Measurements from ENCODE around the gene KRTCAP2.
"Not testable (repeated sequence)": the region's sequence is repeated elsewhere in the genome, so short reads cannot be mapped to it uniquely, and the experiment has no call there.

KRTCAP2 gene

DNA sequence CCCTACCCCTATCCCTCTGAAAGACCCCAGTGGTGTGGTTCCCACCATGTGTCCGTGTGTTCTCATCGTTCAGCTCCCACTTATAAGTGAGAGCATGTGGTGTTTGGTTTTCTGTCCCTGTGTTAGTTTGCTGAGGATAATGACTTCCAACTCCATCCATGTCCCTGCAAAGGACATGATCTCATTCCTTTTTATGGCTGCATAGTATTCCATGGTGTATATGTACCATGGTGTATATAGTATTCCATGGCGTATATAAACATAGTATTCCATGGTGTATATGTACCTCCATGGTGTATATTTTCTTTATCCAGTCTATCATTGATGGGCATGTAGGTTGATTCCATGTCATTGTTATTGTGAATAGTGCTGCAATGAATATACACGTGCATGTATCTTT is 9.3 kb downstream of the KRTCAP2 start:
- H3K9ac ChIP-seq (ENCODE audit: low read depth, low read length); H3K27ac ChIP-seq (ENCODE audit: low read depth, low read length); H3K27me3 ChIP-seq (ENCODE audit: control insufficient read depth, insufficient read depth, low read length); H3K4me3 ChIP-seq (ENCODE audit: low read depth, low read length); H3K9me3 ChIP-seq (ENCODE audit: control insufficient read depth, insufficient read depth, low read length); H3K36me3 ChIP-seq (ENCODE audit: control insufficient read depth, insufficient read depth, low read length): not testable (repeated sequence)
- H3K4me1 ChIP-seq (ENCODE audit: control insufficient read depth, insufficient read depth, low read length) = peaks cover 14% of the 10 kb centered on the region

DNA sequence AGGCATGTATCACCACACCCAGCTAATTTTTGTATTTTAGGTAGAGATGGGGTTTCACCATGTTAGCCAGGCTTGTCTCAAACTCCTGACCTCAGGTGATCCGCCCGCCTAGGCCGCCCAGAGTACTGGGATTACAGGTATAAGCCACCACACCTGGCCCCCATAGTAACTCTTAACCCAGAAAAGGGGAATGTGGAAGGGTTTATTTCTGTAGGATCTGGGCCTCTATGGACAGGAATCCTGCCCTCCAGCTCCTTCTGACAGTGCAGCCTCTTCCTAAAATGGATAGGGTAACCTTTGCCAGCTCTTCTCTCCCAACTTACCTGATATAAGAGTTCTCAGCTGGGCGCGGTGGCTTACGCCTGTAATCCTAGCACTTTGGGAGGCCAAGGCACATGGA is 10.5 kb downstream of the KRTCAP2 start:
- not testable (repeated sequence) for H3K27ac ChIP-seq (ENCODE audit: low read depth, low read length); H3K36me3 ChIP-seq (ENCODE audit: control insufficient read depth, insufficient read depth, low read length); H3K9me3 ChIP-seq (ENCODE audit: control insufficient read depth, insufficient read depth, low read length); H3K9ac ChIP-seq (ENCODE audit: low read depth, low read length); H3K27me3 ChIP-seq (ENCODE audit: control insufficient read depth, insufficient read depth, low read length); H3K4me3 ChIP-seq (ENCODE audit: low read depth, low read length)
- peaks cover 14% of the 10 kb centered on the region for H3K4me1 ChIP-seq (ENCODE audit: control insufficient read depth, insufficient read depth, low read length)

DNA sequence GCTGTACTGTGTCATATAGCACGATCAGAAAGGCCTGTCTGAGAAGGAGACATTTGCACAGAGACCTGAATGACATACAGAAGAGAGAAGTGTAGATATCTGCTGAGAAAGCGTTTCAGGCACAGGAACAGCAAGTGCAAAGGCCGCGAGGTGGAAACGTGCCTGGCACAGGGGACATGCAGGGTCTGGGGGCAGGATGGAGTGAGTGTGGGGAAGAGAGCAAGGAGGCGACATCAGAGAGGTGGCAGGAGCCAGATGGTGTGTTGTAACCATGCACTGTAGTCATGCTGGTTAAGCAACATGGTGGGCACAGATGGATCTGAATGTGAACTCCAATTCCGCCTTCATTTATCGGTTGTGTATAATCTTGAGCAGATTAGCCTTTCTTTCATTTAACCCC is 13.0 kb downstream of the KRTCAP2 start:
- Histone ChIP-seq H3K27ac (ENCODE audit: low read depth, low read length) (no peak overlapping the region), H3K36me3 (ENCODE audit: control insufficient read depth, insufficient read depth, low read length) (no peaks in the 10 kb centered on the region), H3K4me3 (ENCODE audit: low read depth, low read length) (no peak overlapping the region), H3K9me3 (ENCODE audit: control insufficient read depth, insufficient read depth, low read length) (no peaks in the 10 kb centered on the region), H3K4me1 (ENCODE audit: control insufficient read depth, insufficient read depth, low read length) (no peaks in the 10 kb centered on the region), H3K9ac (ENCODE audit: low read depth, low read length) (no peak overlapping the region), H3K27me3 (ENCODE audit: control insufficient read depth, insufficient read depth, low read length) (no peaks in the 10 kb centered on the region)

DNA sequence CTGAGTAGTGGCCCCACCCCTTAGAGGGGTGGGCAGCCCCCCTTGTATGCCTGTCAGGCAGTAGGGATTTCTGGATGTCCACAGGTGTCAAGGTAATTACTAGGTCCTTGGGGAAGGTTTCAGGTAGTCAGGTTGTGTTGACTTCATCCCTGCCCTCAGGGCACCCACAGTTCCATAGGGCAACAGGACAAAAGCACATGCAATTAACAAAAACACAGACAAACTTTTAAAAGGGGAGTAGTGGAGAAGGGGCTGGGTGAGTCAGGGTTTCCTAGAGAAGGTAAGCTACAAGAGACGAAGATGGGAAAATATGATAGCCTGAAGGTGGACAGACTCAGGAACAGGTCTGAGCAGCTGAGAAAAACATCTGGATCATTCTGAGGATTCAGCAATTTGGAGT is 14.1 kb downstream of the KRTCAP2 start:
- H3K9ac ChIP-seq (ENCODE audit: low read depth, low read length) = no peak overlapping the region

DNA sequence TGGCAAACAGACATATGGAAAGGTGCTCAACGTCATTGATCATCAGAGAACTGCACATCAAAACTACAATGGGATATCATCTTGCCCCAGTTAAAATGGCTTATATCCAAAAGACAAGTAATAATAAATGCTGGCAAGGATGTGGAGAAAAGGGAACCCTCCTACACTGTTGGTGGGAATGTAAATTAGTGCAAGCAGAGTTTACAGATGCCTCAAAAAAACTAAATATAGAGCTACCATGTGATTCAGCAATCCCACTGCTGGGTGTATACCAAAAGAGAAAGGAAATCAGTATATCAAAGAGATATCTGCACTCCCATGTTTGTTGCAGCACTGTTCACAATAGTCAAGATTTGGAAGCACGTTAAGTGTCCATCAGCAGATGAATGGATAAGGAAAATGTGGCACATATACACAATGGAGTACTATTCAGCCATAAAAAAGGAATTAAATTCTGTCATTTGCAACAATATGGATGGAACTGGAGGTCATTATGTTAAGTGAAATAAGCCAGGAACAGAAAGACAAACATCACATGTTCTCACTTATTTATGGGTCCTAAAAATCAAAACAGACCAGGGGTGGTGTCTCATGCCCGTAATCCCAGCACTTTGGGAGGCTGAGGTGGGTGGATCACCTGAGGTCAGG is 17.0 kb downstream of the KRTCAP2 start:
- not testable (repeated sequence) for H3K4me3 ChIP-seq (ENCODE audit: low read depth, low read length); H3K9me3 ChIP-seq (ENCODE audit: control insufficient read depth, insufficient read depth, low read length); H3K36me3 ChIP-seq (ENCODE audit: control insufficient read depth, insufficient read depth, low read length); H3K27me3 ChIP-seq (ENCODE audit: control insufficient read depth, insufficient read depth, low read length); H3K27ac ChIP-seq (ENCODE audit: low read depth, low read length); H3K4me1 ChIP-seq (ENCODE audit: control insufficient read depth, insufficient read depth, low read length); H3K9ac ChIP-seq (ENCODE audit: low read depth, low read length)

More for the DNA sequence above, 14.1 kb downstream of the KRTCAP2 start:
- Histone ChIP-seq H3K27me3 (ENCODE audit: control insufficient read depth, insufficient read depth, low read length) (no peaks in the 10 kb centered on the region), H3K9me3 (ENCODE audit: control insufficient read depth, insufficient read depth, low read length) (no peaks in the 10 kb centered on the region), H3K4me3 (ENCODE audit: low read depth, low read length) (no peak overlapping the region), H3K27ac (ENCODE audit: low read depth, low read length) (no peak overlapping the region), H3K4me1 (ENCODE audit: control insufficient read depth, insufficient read depth, low read length) (no peaks in the 10 kb centered on the region), H3K36me3 (ENCODE audit: control insufficient read depth, insufficient read depth, low read length) (no peaks in the 10 kb centered on the region)

DNA sequence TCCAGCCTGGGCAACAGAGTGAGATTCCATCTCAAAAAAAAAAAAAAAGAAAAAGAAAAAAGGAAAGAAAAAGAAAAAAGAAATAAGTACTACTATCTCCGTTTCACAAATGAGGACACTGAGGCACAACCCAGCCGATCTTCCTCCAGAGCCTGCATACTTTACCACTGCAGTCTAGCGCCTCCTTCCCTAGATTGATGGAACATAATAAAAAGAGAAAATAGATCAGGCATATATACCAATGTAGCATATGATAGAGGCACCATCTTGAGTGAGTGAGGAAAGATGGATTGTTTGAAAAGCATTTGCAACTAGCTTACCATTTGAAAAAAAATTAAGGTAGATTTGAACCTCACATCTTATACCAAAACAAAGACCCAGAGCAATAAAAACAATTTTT is 27.6 kb downstream of the KRTCAP2 start:
- Histone ChIP-seq H3K9ac (ENCODE audit: low read depth, low read length) (no peak overlapping the region), H3K36me3 (ENCODE audit: control insufficient read depth, insufficient read depth, low read length) (no peaks in the 10 kb centered on the region), H3K4me3 (ENCODE audit: low read depth, low read length) (no peak overlapping the region), H3K27me3 (ENCODE audit: control insufficient read depth, insufficient read depth, low read length) (no peaks in the 10 kb centered on the region), H3K9me3 (ENCODE audit: control insufficient read depth, insufficient read depth, low read length) (no peaks in the 10 kb centered on the region), H3K4me1 (ENCODE audit: control insufficient read depth, insufficient read depth, low read length) (no peaks in the 10 kb centered on the region), H3K27ac (ENCODE audit: low read depth, low read length) (no peak overlapping the region)

GRCh38 chr1:155141749-155142148 is 31.4 kb downstream of the KRTCAP2 start:
- H3K27me3 ChIP-seq (ENCODE audit: control insufficient read depth, insufficient read depth, low read length) = no peaks in the 10 kb centered on the region
- H3K4me3 ChIP-seq (ENCODE audit: low read depth, low read length) = no peak overlapping the region
- no peak overlapping the region for H3K27ac ChIP-seq (ENCODE audit: low read depth, low read length)
- H3K9ac ChIP-seq (ENCODE audit: low read depth, low read length) = no peak overlapping the region
- H3K36me3 ChIP-seq (ENCODE audit: control insufficient read depth, insufficient read depth, low read length) = peaks cover 12% of the 10 kb centered on the region; the same call in 1 of the 2 replicates
- H3K4me1 ChIP-seq (ENCODE audit: control insufficient read depth, insufficient read depth, low read length) = peaks cover 5% of the 10 kb centered on the region
- no peaks in the 10 kb centered on the region for H3K9me3 ChIP-seq (ENCODE audit: control insufficient read depth, insufficient read depth, low read length)

DNA sequence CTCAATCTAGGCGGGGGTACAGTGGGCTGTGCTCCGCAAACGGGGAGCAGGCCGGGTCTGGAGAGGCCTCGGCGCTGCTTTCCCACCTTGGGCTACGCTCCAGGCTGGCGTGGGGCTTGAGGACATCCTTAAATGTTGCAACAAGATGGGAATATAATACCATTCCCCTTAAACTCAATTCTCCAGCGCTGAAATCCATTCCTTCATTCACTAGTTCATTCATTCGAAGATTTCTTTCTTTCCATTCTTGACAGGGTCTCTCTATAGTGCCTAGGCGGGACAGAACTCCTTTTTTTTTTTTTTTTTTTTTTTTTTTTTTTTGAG is 32.5 kb downstream of the KRTCAP2 start:
- Histone ChIP-seq H3K4me1 (ENCODE audit: control insufficient read depth, insufficient read depth, low read length) (peaks cover 7% of the 10 kb centered on the region), H3K27me3 (ENCODE audit: control insufficient read depth, insufficient read depth, low read length) (no peaks in the 10 kb centered on the region), H3K9me3 (ENCODE audit: control insufficient read depth, insufficient read depth, low read length) (no peaks in the 10 kb centered on the region), H3K9ac (ENCODE audit: low read depth, low read length) (no peak overlapping the region), H3K27ac (ENCODE audit: low read depth, low read length) (no peak overlapping the region), H3K4me3 (ENCODE audit: low read depth, low read length) (peak overlapping the region; percentile 89), H3K36me3 (ENCODE audit: control insufficient read depth, insufficient read depth, low read length) (peaks cover 12% of the 10 kb centered on the region; the same call in 1 of the 2 replicates)

GRCh38 chr1:155139895-155140629 is 33.0 kb downstream of the KRTCAP2 start, which contains the start of gene DPM3:
DPM3 (minus strand) TSS chr1:155140531; CDS start chr1:155140240, 291 bp downstream.
- Histone ChIP-seq H3K36me3 (ENCODE audit: control insufficient read depth, insufficient read depth, low read length) (peaks cover 12% of the 10 kb centered on the region; the same call in 1 of the 2 replicates), H3K9ac (ENCODE audit: low read depth, low read length) (peak within 1 kb of the TSS; percentile 43), H3K27me3 (ENCODE audit: control insufficient read depth, insufficient read depth, low read length) (no peaks in the 10 kb centered on the region), H3K4me1 (ENCODE audit: control insufficient read depth, insufficient read depth, low read length) (peaks cover 7% of the 10 kb centered on the region), H3K4me3 (ENCODE audit: low read depth, low read length) (peak within 1 kb of the TSS; percentile 89), H3K9me3 (ENCODE audit: control insufficient read depth, insufficient read depth, low read length) (no peaks in the 10 kb centered on the region), H3K27ac (ENCODE audit: low read depth, low read length) (peak within 1 kb of the TSS; percentile 30)

DNA sequence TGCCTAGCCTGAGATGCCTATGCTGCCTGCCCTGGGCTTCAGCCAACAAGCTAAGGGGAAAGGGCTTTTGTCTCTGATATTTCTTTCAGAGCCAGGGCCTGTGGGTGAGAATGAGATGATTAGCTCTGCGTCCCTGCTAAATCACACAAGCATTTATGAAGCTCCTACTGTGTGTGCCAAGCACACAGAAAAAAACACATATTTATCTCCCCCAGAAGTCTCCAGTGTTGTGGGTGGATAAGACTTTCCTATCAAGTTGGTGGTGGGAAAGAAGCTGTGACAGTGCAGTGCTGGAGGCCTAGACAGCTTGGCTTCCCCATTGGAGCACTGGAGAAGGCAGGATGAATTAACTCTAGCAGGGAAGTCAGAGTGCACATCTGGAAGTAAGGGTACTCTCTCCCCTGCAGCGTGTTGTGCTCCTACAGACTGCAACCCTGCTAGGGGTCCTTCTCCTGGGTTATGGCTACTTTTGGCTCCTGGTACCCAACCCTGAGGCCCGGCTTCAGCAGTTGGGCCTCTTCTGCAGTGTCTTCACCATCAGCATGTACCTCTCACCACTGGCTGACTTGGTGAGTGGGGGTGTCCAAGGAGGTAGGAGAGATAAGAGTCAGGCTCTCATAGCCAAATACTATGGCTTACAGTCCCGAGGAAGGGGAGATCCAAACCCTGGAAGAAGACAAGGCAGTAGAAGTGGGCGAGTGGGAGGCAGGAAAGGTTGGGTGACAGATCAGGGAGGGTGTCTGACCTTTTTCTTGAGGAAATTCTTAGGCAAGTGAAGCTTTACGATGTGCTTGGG is 35.8 kb downstream of the KRTCAP2 start:
- peaks cover 7% of the 10 kb centered on the region for H3K4me1 ChIP-seq (ENCODE audit: control insufficient read depth, insufficient read depth, low read length)
- no peak overlapping the region for H3K27ac ChIP-seq (ENCODE audit: low read depth, low read length)

DNA sequence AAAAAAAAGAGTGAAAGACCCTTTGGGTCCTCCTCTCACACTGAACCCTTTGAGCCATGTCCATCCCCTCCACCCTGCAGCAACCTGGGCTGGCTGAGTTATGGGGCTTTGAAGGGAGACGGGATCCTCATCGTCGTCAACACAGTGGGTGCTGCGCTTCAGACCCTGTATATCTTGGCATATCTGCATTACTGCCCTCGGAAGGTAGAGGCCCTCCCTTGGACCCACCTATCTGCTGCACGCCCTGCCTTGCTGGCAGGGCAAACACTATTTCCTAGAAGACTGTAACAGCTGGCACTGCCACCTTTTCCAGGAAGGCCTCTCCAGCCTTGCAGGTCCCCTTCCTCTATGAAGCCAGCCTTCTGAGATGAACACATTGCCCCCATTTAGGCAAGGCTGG is 36.4 kb downstream of the KRTCAP2 start:
- Histone ChIP-seq H3K4me3 (ENCODE audit: low read depth, low read length) (peak overlapping the region; percentile 73), H3K4me1 (ENCODE audit: control insufficient read depth, insufficient read depth, low read length) (peaks cover 7% of the 10 kb centered on the region), H3K9me3 (ENCODE audit: control insufficient read depth, insufficient read depth, low read length) (no peaks in the 10 kb centered on the region), H3K27ac (ENCODE audit: low read depth, low read length) (no peak overlapping the region), H3K36me3 (ENCODE audit: control insufficient read depth, insufficient read depth, low read length) (peaks cover 22% of the 10 kb centered on the region), H3K27me3 (ENCODE audit: control insufficient read depth, insufficient read depth, low read length) (no peaks in the 10 kb centered on the region), H3K9ac (ENCODE audit: low read depth, low read length) (no peak overlapping the region)

More for the DNA sequence above, 35.8 kb downstream of the KRTCAP2 start:
- peak overlapping the region; percentile 73 for H3K4me3 ChIP-seq (ENCODE audit: low read depth, low read length)
- H3K9me3 ChIP-seq (ENCODE audit: control insufficient read depth, insufficient read depth, low read length) = no peaks in the 10 kb centered on the region
- H3K27me3 ChIP-seq (ENCODE audit: control insufficient read depth, insufficient read depth, low read length) = no peaks in the 10 kb centered on the region
- H3K36me3 ChIP-seq (ENCODE audit: control insufficient read depth, insufficient read depth, low read length) = peaks cover 20% of the 10 kb centered on the region
- H3K9ac ChIP-seq (ENCODE audit: low read depth, low read length) = no peak overlapping the region
